Measurements from ENCODE around the gene SBF2. TPM values are rescaled to one million over a fixed set of nuclear protein-coding genes. Genes with fewer than 3 reads are reported as not detected.

The SBF2 gene
- total RNA-seq, 4 donors from 2014 or later = 20.6 to 48.6 (median 26.0) TPM

GRCh38 chr11:9802291-9802861 is 491.6 kb downstream of the SBF2 start:
- peaks cover 0 to 27% (median 0%) of the 10 kb centered on the region in 3 donors for H3K36me3 ChIP-seq
- TF ChIP-seq POLR2A (IDR thresholded peaks at IDR 0.05) (no peak), CTCF (IDR thresholded peaks at IDR 0.05) (no peak)
- peaks cover 6 to 36% (median 18%) of the 10 kb centered on the region in 3 donors for H3K4me1 ChIP-seq
- intact Hi-C loops (cut with DNase I) = no loop called here
- peak overlapping the region; percentile 52 to 83 (median 72) for H3K27ac ChIP-seq
- 29 to 33% methylated on average over 3 of the region's 3 CpGs for WGBS, 2 donors
- H3K4me3 ChIP-seq = no peak overlapping the region
- H3K27me3 ChIP-seq = no peaks in the 10 kb centered on the region
- DNase-seq = no peak
- no peaks in the 10 kb centered on the region for H3K9me3 ChIP-seq

GRCh38 chr11:9799886-9800285 is 494.1 kb downstream of the SBF2 start:
- TF ChIP-seq CTCF (IDR thresholded peaks at IDR 0.05) (no peak), POLR2A (IDR thresholded peaks at IDR 0.05) (no peak)
- peaks cover 6 to 36% (median 18%) of the 10 kb centered on the region in 3 donors for H3K4me1 ChIP-seq
- DNase-seq = no peak
- intact Hi-C loops (cut with DNase I) = no loop called here
- H3K4me3 ChIP-seq = no peak overlapping the region
- H3K27me3 ChIP-seq = no peaks in the 10 kb centered on the region
- no peak overlapping the region for H3K27ac ChIP-seq
- no peaks in the 10 kb centered on the region for H3K9me3 ChIP-seq
- H3K36me3 ChIP-seq = peaks cover 0 to 11% (median 0%) of the 10 kb centered on the region in 3 donors
- 88 to 90% methylated on average over 3 of the region's 3 CpGs for WGBS, 2 donors

GRCh38 chr11:9797300-9797699 is 496.7 kb downstream of the SBF2 start:
- H3K4me1 ChIP-seq = peaks cover 0 to 12% (median 10%) of the 10 kb centered on the region in 3 donors
- TF ChIP-seq POLR2A (IDR thresholded peaks at IDR 0.05) = no peak
- no peak for TF ChIP-seq CTCF (IDR thresholded peaks at IDR 0.05)
- H3K4me3 ChIP-seq = no peak overlapping the region
- H3K27ac ChIP-seq = no peak overlapping the region
- H3K36me3 ChIP-seq = peaks cover 0 to 30% (median 0%) of the 10 kb centered on the region in 3 donors
- intact Hi-C loops (cut with DNase I) = no loop called here
- WGBS, 2 donors = 83 to 96% methylated on average over 4 of the region's 4 CpGs
- H3K27me3 ChIP-seq = no peaks in the 10 kb centered on the region
- no peaks in the 10 kb centered on the region for H3K9me3 ChIP-seq
- DNase-seq = no peak

- H3K27ac ChIP-seq = peak overlapping the region in 1 of 4 donors; percentile 45
- H3K4me1 ChIP-seq = peaks cover 0 to 7% (median 6%) of the 10 kb centered on the region in 3 donors
- no peak overlapping the region for H3K4me3 ChIP-seq
- no peaks in the 10 kb centered on the region for H3K27me3 ChIP-seq
- intact Hi-C loops (cut with DNase I) = no loop called here
- peaks cover 0 to 33% (median 0%) of the 10 kb centered on the region in 3 donors for H3K36me3 ChIP-seq
- no peak for TF ChIP-seq POLR2A (IDR thresholded peaks at IDR 0.05)
- no peak for TF ChIP-seq CTCF (IDR thresholded peaks at IDR 0.05)
- no peak for DNase-seq
- 86 to 95% methylated on average over 5 of the region's 5 CpGs for WGBS, 2 donors
- no peaks in the 10 kb centered on the region for H3K9me3 ChIP-seq
Measured at GRCh38 chr11:9796854-9797253, 497.2 kb downstream of the SBF2 start.

GRCh38 chr11:9796266-9796665 is 497.8 kb downstream of the SBF2 start:
- H3K27ac ChIP-seq = no peak overlapping the region
- H3K4me3 ChIP-seq = no peak overlapping the region

More at GRCh38 chr11:9796266-9796665, 497.8 kb downstream of the SBF2 start:
- Histone ChIP-seq H3K27me3 (no peaks in the 10 kb centered on the region), H3K9me3 (no peaks in the 10 kb centered on the region), H3K36me3 (peaks cover 0 to 33% (median 0%) of the 10 kb centered on the region in 3 donors), H3K4me1 (peaks cover 0 to 2% (median 0%) of the 10 kb centered on the region in 3 donors)
- intact Hi-C loops (cut with DNase I) = no loop called here
- no peak for DNase-seq
- TF ChIP-seq POLR2A (IDR thresholded peaks at IDR 0.05) (no peak), CTCF (IDR thresholded peaks at IDR 0.05) (no peak)

All from esophagus squamous epithelium (tissue), 5 donors.